Right lobe of liver (tissue), 6 donors: Measurements from ENCODE around the gene ATP5MC2. TPM values are rescaled to one million over a fixed set of nuclear protein-coding genes. Genes with fewer than 3 reads are reported as not detected.
A peak's percentile ranks its signal among the peaks of the same experiment; 100 is the strongest.
"Not testable (repeated sequence)": the region's sequence is repeated elsewhere in the genome, so short reads cannot be mapped to it uniquely, and the experiment has no call there.

Experiments
- ATAC-seq, 4 donors: fragments of 200-7000 bp; cut with Tn5 transposase; one replicate each; pipeline ENCODE4 v1.9.1; 2020; ENCODE audit warnings: mild to moderate bottlenecking in 4 of 4, moderate library complexity in 4 of 4
- DNase-seq, 3 donors: peaks; one replicate each; pipeline ENCODE4 v3.0.0-alpha.2; 2020
- H3K27ac ChIP-seq, 3 donors: fragments of 200-600 bp; one replicate each; pipeline ENCODE4 v1.8.0; 2022
- H3K27me3 ChIP-seq, 2 donors: fragments of 200-600 bp; one replicate each; pipeline ENCODE4 v1.8.0; 2022
- H3K36me3 ChIP-seq, 4 donors: fragments of 200-600 bp; sonication (generic) in 1 of 4; one replicate each; pipeline versions ENCODE4 v1.5.1 to v1.8.0; 2017 to 2022; ENCODE audit warnings: control low read depth in 1 of 4
- H3K4me1 ChIP-seq, 4 donors: fragments of 200-600 bp; sonication (generic) in 1 of 4; one replicate each; pipeline versions ENCODE4 v1.5.1 to v1.8.0; 2017 to 2022; ENCODE audit warnings: control low read depth in 1 of 4
- H3K4me3 ChIP-seq, 3 donors: fragments of 200-600 bp; one replicate each; pipeline ENCODE4 v1.8.0; 2022
- H3K9me3 ChIP-seq, 4 donors: fragments of 200-600 bp; sonication (generic) in 1 of 4; one replicate each; pipeline versions ENCODE4 v1.5.1 to v1.8.0; 2017 to 2022; ENCODE audit warnings: control low read depth in 1 of 4
- POLR2A ChIP-seq: fragments of 450-650 bp; IDR thresholded peaks from one replicate; pipeline ENCODE4 v1.6.1; 2017; ENCODE audit warnings: antibody characterized with exemption, mild to moderate bottlenecking
- WGBS: methylation state at CpG from one replicate; pipeline ENCODE4 v1.1.6; 2018; ENCODE audit warnings: low coverage, low lambda C conversion rate; ENCODE audit not compliant: insufficient coverage; ENCODE audit errors: missing lambda C conversion rate; 5-methylcytosine and 5-hydroxymethylcytosine counted together
- intact Hi-C, 2 donors: fragments of 100-400 bp; cut with DNase I; formaldehyde crosslinking; loops; one replicate each; pipeline versions ENCODE4 v1.11.2 to v1.14.1; 2022
- total RNA-seq, 6 experiments: library from RNA; depleted of rRNA in 2 of 6; stranded (reverse); fragments of >200 nt in 2 of 6; fragmentation: NEBNext Ultra II Directional in 3 of 6; extraction: Animal tissue kit (Norgen Biotek cat#: 25700) in 3 of 6; gene quantifications; one replicate each; pipeline versions ENCODE4 v1.1.0 to v1.2.4, GENCODE V29; 2016 to 2023
- TF ChIP-seq, protein P1 (sequence below), 4 donors: fragments of 200-600 bp in 3 of 4; fragments of 450-650 bp in 1 of 4; IDR thresholded peaks; one replicate each; pipeline versions ENCODE4 v1.5.1 to v1.8.0; 2016 to 2022; ENCODE audit warnings: antibody characterized with exemption in 4 of 4, mild to moderate bottlenecking in 2 of 4
- donor health status: DM: no; HTN: yes; CAD: no.
- donor health status: DM: no; HTN: no; CAD: no.
- donor health status: DM: no; HTN: no; CAD: no.
- donor health status: DM: no; HTN: yes; CAD: no.
- donor health status: DM: no; HTN: yes; CAD: no.

Gene ATP5MC2
- total RNA-seq, 6 experiments from 2014 or later: 122 to 160 (median 135) TPM

DNA sequence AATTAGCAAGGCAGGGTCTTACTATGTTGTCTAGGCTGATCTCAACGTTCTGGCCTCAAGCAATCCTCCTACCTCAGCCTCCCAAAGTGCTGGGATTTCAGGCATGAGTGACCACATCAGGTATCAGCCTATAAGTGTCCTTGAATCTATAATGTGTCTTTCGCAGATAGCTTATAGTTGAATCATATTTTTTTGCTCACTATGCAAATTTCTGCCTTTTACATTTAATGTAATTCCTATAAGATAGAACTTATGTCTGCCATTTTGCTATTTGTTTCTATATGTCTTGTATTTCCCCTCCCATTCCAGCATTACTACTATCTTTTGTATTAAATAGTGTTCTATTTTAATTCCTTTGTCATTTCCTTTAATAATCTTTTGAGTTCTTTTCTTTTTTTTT, 39.2 kb downstream of the ATP5MC2 start:
- 18% methylated on average over 2 of the region's 2 CpGs for WGBS
- Histone ChIP-seq H3K27ac (no peak overlapping the region), H3K4me3 (no peak overlapping the region), H3K27me3 (no peaks in the 10 kb centered on the region), H3K9me3 (no peaks in the 10 kb centered on the region), H3K4me1 (no peaks in the 10 kb centered on the region), H3K36me3 (no peaks in the 10 kb centered on the region)
- no peak for ATAC-seq
- TF ChIP-seq, protein P1, sequence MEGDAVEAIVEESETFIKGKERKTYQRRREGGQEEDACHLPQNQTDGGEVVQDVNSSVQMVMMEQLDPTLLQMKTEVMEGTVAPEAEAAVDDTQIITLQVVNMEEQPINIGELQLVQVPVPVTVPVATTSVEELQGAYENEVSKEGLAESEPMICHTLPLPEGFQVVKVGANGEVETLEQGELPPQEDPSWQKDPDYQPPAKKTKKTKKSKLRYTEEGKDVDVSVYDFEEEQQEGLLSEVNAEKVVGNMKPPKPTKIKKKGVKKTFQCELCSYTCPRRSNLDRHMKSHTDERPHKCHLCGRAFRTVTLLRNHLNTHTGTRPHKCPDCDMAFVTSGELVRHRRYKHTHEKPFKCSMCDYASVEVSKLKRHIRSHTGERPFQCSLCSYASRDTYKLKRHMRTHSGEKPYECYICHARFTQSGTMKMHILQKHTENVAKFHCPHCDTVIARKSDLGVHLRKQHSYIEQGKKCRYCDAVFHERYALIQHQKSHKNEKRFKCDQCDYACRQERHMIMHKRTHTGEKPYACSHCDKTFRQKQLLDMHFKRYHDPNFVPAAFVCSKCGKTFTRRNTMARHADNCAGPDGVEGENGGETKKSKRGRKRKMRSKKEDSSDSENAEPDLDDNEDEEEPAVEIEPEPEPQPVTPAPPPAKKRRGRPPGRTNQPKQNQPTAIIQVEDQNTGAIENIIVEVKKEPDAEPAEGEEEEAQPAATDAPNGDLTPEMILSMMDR (IDR thresholded peaks at IDR 0.05): no peak
- DNase-seq: no peak
- intact Hi-C loops: no loop called here

DNA sequence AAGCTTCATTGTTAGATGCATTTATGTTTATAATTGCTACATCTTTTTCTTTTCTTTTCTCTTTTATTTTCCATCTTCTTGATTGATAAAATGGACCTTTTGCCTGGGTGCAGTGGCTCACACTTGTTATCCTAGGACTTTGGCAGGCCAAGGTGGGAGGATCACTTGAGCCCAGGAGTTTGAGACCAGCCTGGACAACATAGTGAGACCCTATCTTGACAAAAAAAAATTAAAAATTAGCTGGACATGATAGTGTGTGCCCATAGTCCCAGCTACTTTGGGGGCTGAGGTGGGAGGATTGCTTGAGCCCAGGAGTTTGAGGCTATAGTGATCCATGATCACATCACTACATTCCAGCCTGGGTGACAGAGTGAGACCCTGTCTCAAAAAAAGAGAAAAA, 40.2 kb downstream of the ATP5MC2 start:
- H3K36me3 ChIP-seq, intact Hi-C loops: not testable (repeated sequence)

GRCh38 chr12:53631721-53632120, 44.2 kb downstream of the ATP5MC2 start:
- no peak for ATAC-seq
- Histone ChIP-seq H3K27me3 (no peaks in the 10 kb centered on the region), H3K4me1 (peaks cover 0 to 8% (median 1%) of the 10 kb centered on the region in 4 donors), H3K9me3 (no peaks in the 10 kb centered on the region), H3K4me3 (no peak overlapping the region), H3K36me3 (no peaks in the 10 kb centered on the region), H3K27ac (no peak overlapping the region)
- WGBS: 60% methylated on average over 1 of the region's 1 CpG
- DNase-seq: no peak
- intact Hi-C loops: no loop called here
- TF ChIP-seq, protein P1 (IDR thresholded peaks at IDR 0.05): no peak
- no peak for TF ChIP-seq POLR2A

More for the DNA sequence above, 40.2 kb downstream of the ATP5MC2 start:
- H3K27ac ChIP-seq, ATAC-seq, H3K4me3 ChIP-seq, H3K9me3 ChIP-seq, H3K27me3 ChIP-seq, H3K4me1 ChIP-seq, DNase-seq: not testable (repeated sequence)

DNA sequence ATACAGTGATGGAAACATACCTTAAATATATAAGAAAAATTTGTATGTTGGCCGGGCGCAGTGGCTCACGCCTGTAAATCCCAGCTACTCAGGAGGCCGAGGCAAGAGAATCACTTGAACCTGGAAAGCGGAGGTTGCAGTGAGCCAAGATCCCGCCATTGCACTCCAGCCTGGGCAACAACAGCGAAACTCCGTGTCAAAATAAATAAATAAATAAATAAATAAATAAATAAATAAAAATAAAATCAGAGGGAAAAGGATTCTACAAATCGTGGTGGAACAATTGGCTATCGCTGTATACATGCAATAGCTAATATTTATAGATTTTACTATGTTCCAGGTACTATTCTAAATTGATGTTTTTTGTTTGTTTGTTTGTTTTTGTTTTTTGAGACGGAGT, 48.0 kb downstream of the ATP5MC2 start:
- peaks cover 0 to 28% (median 9%) of the 10 kb centered on the region in 4 donors for H3K4me1 ChIP-seq
- no peaks in the 10 kb centered on the region for H3K36me3 ChIP-seq
- H3K9me3 ChIP-seq: no peaks in the 10 kb centered on the region
- no peak for ATAC-seq
- no peaks in the 10 kb centered on the region for H3K27me3 ChIP-seq
- intact Hi-C loops: no loop called here
- TF ChIP-seq, protein P1 (IDR thresholded peaks at IDR 0.05): no peak
- no peak for TF ChIP-seq POLR2A
- WGBS: 78% methylated on average over 10 of the region's 11 CpGs
- no peak for DNase-seq
- H3K27ac ChIP-seq: no peak overlapping the region
- H3K4me3 ChIP-seq: no peak overlapping the region

DNA sequence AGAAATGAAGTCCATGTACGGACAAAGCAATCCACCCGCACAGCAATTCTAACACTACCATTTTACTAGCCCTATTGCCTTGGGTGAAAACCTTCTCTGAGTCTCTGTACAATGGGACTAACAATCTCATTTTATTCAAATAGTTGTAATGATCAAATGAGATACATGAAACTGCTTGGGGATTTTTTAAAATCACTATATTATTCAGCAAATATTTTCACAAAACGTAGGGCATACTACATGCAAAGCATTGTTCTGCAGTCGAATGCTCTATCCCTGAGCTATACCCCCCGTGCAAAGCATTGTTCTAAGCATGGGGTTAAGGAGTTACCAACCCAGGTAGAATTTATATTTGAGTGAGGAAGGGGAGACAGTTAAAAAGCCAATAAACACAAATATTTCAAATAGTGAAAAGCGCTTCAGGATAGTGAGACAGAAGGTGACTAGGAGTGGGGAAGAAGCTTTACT, 49.1 kb downstream of the ATP5MC2 start:
- H3K4me1 ChIP-seq: peaks cover 0 to 35% (median 13%) of the 10 kb centered on the region in 4 donors
- H3K27ac ChIP-seq: peak overlapping the region in 2 of 3 donors; percentile 94 to 96
- H3K27me3 ChIP-seq: no peaks in the 10 kb centered on the region
- H3K36me3 ChIP-seq: no peaks in the 10 kb centered on the region
- H3K9me3 ChIP-seq: no peaks in the 10 kb centered on the region
- ATAC-seq (no peak), DNase-seq (no peak)
- TF ChIP-seq, protein P1 (IDR thresholded peaks at IDR 0.05): no peak
- TF ChIP-seq POLR2A: no peak
- peak overlapping the region; percentile 62 to 74 (median 69) for H3K4me3 ChIP-seq
- intact Hi-C loops: no loop called here
- WGBS: 22% methylated on average over 6 of the region's 6 CpGs
